T follicular helper cell (primary cell): Measurements from ENCODE around the gene PERCC1.

Experiments used
- DNase-seq: peaks from one replicate; pipeline ENCODE4 v3.0.0-alpha.2; 2020; ENCODE audit warnings: low read depth

Gene PERCC1

GRCh38 chr16:1412847-1413246 is 18.0 kb upstream of the PERCC1 start:
- no peak for DNase-seq

GRCh38 chr16:1413684-1414531 is 17.0 kb upstream of the PERCC1 start:
- peak; percentile 46 for DNase-seq

DNA sequence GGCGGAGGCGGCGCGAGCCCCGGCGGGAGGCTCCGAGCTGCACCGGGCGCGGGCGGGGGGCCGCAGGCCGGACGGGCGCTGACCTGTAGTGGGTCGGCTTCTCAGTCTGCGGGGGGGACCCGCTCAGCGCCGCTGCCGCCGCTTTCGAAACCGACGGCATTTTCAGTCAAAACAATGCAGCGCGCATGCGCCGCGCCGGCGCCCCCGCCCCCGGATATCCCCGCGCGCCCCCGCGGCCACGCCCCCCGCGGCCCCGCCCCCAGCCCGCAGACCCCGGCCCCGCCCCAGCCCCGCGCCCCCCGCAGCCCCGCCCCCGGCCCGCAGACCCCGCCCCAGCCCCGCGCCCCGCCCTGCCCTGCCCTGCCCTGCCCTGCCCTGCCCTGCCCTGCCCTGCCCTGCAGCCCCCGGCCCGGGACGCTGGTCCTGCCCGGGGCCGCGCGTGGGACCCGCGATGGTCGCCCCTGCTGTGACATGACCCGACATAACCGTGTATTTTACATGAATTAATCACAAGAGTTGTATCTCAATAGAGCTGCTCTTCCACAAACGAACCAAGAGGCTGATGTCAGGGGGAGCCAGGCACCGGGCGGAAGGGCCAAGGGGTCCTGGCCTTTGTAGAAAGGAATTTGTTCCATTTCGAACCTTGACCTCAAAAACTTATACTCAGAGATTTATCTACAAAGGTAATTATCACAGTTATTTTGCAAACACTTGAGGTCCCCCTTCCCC is 16.2 kb upstream of the PERCC1 start, which contains the start of gene UNKL:
Gene UNKL, minus strand, starts transcription at position 173 of the 729 bp plus-strand sequence. Its CDS starts 13 bp downstream, at position 160.
- DNase-seq, result peak; percentile 78

GRCh38 chr16:1416521-1416941 is 14.3 kb upstream of the PERCC1 start:
- DNase-seq, result no peak

DNA sequence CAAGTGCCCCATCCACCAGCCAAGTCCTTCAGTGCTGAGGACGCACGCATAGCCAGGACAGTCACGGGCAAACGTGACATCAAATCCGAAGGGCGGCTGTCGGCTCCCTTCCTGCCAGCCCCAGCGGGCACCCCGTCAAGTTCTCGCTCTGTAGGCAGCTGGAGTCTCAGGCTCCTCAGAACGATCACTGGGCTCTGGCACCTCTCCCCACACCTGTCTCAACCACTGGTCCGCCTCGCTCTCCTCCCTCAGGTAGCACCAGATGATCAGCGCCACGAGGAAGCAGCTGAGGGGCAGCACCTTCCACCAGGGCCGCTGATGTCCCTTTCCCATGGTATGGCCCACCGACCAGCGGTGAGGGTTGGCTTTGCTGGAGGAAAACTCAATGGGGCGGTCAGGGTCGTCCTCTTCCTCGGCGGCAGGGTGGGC is 10.8 kb upstream of the PERCC1 start:
- DNase-seq, result no peak

DNA sequence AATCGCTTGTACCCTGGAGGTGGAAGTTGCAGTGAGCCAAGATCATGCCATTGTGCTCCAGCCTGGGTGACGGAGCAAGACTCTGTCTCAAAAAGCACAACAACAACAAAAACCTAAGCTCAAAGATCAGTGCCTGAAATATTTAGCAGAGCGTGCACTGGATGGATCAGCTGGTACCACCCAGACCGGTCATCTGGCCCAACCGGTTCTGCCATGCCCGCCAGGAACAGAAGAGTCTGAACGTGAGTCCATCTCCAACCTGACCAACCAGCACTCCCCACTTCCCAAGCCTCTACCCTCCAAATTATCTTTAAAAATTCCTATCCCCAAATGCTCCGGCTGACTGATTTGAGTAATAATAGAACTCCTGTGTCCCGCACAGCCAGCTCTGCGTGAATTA is 8.8 kb upstream of the PERCC1 start:
- no peak for DNase-seq

DNA sequence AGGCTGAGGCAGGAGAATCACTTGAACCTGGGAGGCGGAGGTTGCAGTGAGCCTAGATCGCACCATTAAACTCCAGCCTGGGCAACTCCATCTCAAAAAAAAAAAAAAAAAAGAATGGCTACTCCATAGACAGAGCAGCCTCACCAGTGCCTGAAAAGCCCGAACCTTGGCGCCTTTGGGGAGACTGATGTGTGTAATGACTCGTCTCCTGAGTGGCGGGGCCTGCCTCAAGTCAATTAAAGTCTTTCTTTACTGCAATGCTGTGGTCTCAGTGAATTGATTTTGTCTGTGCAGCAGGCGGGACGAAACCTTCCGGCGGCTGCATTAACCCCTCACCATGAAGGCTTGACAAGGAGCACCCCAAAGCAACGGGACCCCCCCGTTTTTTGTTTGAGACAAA is 6.8 kb upstream of the PERCC1 start:
- DNase-seq, result no peak

DNA sequence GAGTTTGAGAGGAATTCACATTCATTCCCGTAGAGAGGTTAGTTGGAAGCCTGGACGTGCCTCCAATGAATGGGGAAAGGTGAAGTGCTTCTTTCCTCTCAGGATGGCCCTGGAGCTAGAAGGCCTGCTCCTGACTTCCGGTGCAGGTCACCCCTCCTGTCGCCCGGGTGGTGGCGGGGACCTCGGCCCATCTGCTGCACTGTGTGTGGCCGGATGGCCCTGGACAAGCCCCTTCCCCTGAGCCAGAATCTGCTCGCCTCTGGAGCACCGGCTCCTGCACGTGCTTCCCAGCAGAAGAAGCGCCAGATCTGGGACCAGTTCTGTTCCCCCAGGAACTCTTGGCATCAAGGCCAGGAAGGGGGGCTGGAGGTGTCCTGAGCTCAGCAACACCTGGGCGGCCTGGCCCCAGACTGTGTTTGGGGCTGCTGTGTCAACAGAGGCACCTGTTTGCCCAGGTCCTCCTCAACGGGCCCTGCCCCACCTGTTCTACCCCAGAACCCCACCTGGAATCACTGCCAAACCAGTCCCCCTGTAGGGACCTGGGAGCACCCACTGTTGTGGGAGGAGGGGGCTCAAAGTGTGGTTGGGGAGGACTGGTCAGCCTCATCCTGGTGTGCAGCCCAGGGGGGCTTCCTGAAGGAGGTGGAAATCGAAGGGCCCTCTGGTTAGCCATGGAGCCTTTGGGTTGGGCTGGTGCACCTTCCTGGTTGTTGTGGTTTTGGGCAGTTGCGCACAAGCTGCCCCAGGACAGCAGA is 5.1 kb upstream of the PERCC1 start:
- no peak for DNase-seq

- DNase-seq, result no peak
Observed at GRCh38 chr16:1426734-1427471, 4.0 kb upstream of the PERCC1 start.

DNA sequence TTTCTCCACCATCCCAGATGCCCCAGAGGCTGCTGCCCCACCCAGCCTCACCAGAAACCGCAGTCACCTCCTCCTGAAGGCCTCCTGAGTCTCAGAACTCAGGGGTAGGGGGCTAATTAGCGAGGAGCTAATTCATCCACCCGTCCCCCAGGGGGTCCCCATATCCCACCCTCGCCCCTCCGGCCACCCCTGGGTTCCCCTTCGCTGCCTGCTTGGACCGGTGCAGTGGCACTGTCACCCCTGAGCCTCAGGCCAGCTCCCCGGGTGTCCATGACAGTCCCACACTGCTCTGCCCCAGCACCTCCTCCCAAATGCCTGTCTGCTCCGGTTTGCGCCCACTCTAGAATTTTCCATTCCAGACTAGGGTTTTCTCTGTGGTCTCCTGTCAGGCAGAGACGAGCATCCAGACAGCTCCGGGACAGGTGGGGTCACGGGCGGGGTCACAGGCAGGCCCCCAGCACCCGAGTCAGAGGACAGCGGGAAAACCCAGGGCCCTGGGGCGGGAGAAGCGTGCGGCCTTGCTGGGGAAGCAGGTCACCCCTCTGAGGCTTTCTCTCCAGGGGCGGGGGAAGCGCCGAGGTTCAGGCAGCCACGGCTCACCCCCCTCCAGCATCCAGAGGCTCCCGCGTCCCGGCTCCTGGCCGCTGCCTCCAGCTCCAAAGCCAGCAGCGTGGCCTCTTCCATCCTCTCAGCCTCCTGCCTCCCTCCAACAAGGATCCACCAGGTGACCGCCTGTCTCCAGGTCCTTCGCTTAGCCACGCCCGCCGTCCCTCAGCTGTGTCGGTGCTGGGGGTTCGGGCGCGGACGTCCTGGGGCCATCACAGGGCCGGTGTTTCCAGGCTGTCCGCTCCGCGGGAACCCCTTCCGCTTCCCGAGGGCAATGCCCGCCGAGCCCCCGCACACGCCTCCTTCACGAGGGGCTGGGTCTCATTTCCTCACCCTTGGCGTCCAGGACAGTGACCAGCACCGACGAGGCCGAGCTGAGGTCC is 3.1 kb upstream of the PERCC1 start:
- DNase-seq, result no peak

GRCh38 chr16:1428511-1428910 is 2.4 kb upstream of the PERCC1 start:
- DNase-seq, result no peak

DNA sequence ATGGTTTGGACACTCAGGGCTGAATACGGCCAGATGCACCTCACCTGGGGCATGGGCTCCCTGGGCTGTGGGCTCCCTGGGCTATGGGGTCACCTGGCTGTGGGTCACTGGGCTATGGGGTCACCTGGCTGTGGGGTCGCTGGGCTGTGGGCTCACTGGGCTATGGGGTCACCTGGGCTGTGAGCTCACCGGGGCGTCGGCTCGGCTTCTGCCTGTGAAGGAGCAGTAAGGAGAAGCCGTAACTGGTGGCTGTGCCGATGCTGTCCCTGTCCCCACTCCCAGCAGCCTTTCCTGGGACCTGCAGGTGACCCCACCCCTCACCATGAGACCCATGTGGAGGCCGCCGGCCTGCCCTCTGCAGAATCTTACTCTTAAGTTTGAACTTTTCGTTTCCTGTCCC is 1.9 kb upstream of the PERCC1 start:
- no peak for DNase-seq

DNA sequence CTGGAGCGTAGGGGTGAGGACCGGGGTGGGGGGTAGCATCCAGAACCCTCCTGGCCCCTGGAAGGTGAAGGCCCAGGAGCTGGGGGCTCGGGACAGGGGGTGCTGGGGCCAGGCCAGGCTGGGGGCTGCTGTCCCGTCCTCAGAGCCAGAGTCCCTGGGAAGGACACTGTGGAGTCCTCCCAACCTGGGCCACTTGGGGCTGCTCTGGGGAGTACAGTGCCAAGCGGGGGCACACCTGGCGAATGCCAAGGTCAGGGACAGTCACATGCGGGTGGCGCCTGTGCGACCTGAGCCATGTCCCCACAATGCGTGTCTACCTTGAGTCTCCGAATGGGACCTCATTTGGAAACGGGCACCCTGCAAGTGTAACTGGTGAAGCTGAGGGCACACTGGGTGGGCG is 1.2 kb upstream of the PERCC1 start:
- no peak for DNase-seq

DNA sequence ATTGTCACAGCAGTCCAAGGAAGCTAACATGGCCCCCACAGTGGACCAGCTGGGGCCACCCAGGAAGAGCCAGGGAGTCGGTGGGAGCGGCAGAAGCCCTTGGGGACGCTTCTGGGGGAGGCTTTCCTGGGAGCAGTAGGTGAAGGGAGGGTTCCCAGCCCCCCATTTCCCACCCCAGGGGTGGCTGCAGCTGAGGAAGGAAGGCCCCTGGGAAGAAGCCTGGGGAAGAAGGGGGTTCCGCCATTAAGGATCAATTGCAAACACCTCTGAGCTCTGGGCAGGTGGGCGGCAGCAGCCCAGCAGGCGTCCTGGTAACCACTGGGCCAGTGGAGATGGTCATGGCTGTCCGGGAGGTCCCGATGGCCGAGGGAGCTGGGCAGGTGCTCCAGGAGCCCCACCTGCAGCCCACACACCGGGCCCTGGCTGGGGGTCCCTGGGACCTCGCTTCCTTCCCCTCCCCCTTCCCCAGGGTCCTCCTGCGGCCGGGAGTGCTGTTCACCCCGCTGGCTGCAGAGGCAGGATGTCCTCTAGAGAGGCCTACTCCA is 592 bp upstream of the PERCC1 start:
- no peak for DNase-seq

- no peak for DNase-seq
Observed at GRCh38 chr16:1431497-1432270, 806 bp downstream of the PERCC1 start.

- no peak for DNase-seq
Observed at GRCh38 chr16:1432388-1433262, 1.7 kb downstream of the PERCC1 start.

DNA sequence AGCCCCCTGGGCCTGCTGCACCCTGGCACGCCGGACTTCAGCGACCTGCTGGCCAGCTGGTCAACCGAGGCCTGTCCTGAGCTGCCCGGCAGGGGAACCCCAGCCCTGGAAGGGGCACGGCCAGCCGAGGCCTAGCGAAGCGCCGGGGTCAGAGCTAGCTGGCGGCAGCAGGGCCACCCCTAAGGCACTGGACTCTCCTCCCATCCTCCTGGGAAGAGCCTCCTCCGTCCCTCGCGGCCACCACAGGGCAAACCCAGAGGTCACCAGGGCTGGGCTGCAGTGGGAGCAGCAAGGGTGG is 2.3 kb downstream of the PERCC1 start:
- no peak for DNase-seq

DNA sequence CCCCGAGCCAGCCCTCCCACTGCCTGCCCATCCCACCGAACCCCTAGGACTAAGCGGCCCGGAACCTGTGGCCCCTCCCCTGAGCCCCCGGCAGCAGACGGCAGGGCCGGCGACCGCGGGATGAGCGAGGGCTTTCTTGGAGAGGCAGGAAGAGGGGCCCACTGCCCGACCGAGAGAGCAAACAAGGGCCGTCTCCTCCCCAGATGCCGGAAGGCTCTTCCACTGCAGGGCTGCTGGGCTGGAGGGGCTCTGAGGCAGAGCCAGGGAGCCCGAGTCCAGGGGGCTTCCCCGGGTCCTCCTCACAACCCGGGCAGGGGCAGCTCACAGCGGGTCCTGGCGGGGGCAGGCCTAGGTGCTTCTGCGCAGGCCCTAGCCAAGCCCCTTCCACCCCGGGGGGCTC is 2.9 kb downstream of the PERCC1 start:
- DNase-seq, result no peak
